HCT116 (cell line): ENCODE measurements around the gene GOT1. TPM values are rescaled to one million over a fixed set of nuclear protein-coding genes. Genes with fewer than 3 reads are reported as not detected.

ENCODE experiments used
- ATAC-seq: fragments of 200-7000 bp; cut with Tn5 transposase; 2 replicates; pipeline ENCODE4 v1.9.1; 2020; ENCODE audit warnings: mild to moderate bottlenecking, moderate library complexity
- BruUV-seq: library from RNA; stranded (reverse); fragments of 400-500 nt; replicated peaks from 2 replicates; lab custom pipeline; 2021; lab: Mats Ljungman, UMichigan
- CTCF ChIA-PET: fragments of 300-600 bp; sonication (Branson Sonifier 250); formaldehyde crosslinking; loops from one replicate; lab custom pipeline; 2021; ENCODE audit warnings: antibody characterized with exemption; lab: Charles Lee
- POLR2A ChIA-PET: fragments of 300-600, 350-600 bp; sonication (Branson Sonifier 250); formaldehyde crosslinking; loops from one replicate; lab custom pipeline; 2021; ENCODE audit warnings: antibody characterized with exemption; lab: Charles Lee
- RAD21 ChIA-PET, 2 experiments: fragments of 300-600 bp; sonication (Branson Sonifier 250); formaldehyde crosslinking; loops; one replicate each; lab custom pipeline; 2023; ENCODE audit warnings: low total read pairs in 2 of 2; ENCODE audit not compliant: uncharacterized antibody in 2 of 2, unreplicated experiment in 2 of 2, low non-redundant PET in 1 of 2; lab: Charles Lee
- DNase-seq: peaks from one replicate; pipeline ENCODE4 v3.0.0-alpha.2; 2010; ENCODE audit warnings: low read depth, low spot score
- H2AFZ ChIP-seq: fragments of 200-600 bp; shearing (Covaris generic), sonication (generic); 2 replicates; pipeline ENCODE4 v1.6.1; 2017; ENCODE audit warnings: low read depth, mixed run types, mixed read lengths, antibody characterized with exemption, low read length; ENCODE audit not compliant: poor library complexity, severe bottlenecking
- H3K27ac ChIP-seq: 2 replicates; pipeline ENCODE4 v1.5.1; 2012; ENCODE audit warnings: low read depth, low read length
- H3K27me3 ChIP-seq: fragments of 200-600 bp; sonication (generic); 2 replicates; pipeline ENCODE4 v1.6.1; 2016; ENCODE audit warnings: mixed run types, low read length, mixed read lengths; ENCODE audit not compliant: insufficient read depth
- H3K36me3 ChIP-seq, 2 experiments: fragments of 200-500 bp in 1 of 2; fragments of 200-600 bp in 1 of 2; sonication (Bioruptor generic) in 1 of 2; sonication (generic) in 1 of 2; 2 replicates each; pipeline versions ENCODE4 v1.5.1 to v1.6.1; 2014 to 2016; ENCODE audit warnings: low read length in 2 of 2, inconsistent platforms in 1 of 2, mixed read lengths in 1 of 2, mixed run types in 1 of 2; ENCODE audit not compliant: insufficient read depth in 2 of 2, control insufficient read depth in 1 of 2
- H3K4me1 ChIP-seq, 2 experiments: fragments of 200-600 bp in 1 of 2; sonication (generic) in 1 of 2; 2 replicates each; pipeline versions ENCODE4 v1.5.1 to v1.6.1; 2012 to 2017; ENCODE audit warnings: low read length in 2 of 2, inconsistent platforms in 1 of 2, mild to moderate bottlenecking in 1 of 2, mixed read lengths in 1 of 2, mixed run types in 1 of 2, moderate library complexity in 1 of 2; ENCODE audit not compliant: insufficient read depth in 2 of 2, control insufficient read depth in 1 of 2
- H3K4me2 ChIP-seq: fragments of 200-600 bp; sonication (generic); 2 replicates; pipeline ENCODE4 v1.6.1; 2017; ENCODE audit warnings: mixed run types, low read length, mixed read lengths
- H3K4me3 ChIP-seq, 2 experiments: fragments of 200-600 bp in 1 of 2; sonication (generic) in 1 of 2; replicated peaks in 1 of 2; 2 replicates each; pipeline ENCODE4 v1.5.1; 2011 to 2016; ENCODE audit warnings: low read length in 2 of 2, control low read depth in 1 of 2, low read depth in 1 of 2, mild to moderate bottlenecking in 1 of 2, mixed read lengths in 1 of 2, mixed run types in 1 of 2
- H3K79me2 ChIP-seq: fragments of 200-600 bp; sonication (generic); 2 replicates; pipeline ENCODE4 v1.6.1; 2017; ENCODE audit warnings: mild to moderate bottlenecking, mixed run types, low read length, moderate library complexity, mixed read lengths; ENCODE audit not compliant: insufficient read depth
- H3K9ac ChIP-seq: fragments of 200-600 bp; sonication (generic); 2 replicates; pipeline ENCODE4 v1.6.1; 2016; ENCODE audit warnings: low read length, mixed read lengths
- H3K9me2 ChIP-seq: fragments of 200-600 bp; sonication (generic), shearing (Covaris generic); 2 replicates; pipeline ENCODE4 v1.6.1; 2017; ENCODE audit warnings: mixed run types, mild to moderate bottlenecking, moderate library complexity; ENCODE audit not compliant: insufficient read depth
- H3K9me3 ChIP-seq, 2 experiments: fragments of 200-500 bp in 1 of 2; fragments of 200-600 bp in 1 of 2; sonication (Bioruptor generic) in 1 of 2; sonication (generic) in 1 of 2; 2 replicates each; pipeline ENCODE4 v1.6.1; 2014 to 2017; ENCODE audit warnings: low read length in 2 of 2, mixed read lengths in 2 of 2, inconsistent platforms in 1 of 2, low read depth in 1 of 2, mild to moderate bottlenecking in 1 of 2, mixed run types in 1 of 2, moderate library complexity in 1 of 2; ENCODE audit not compliant: control insufficient read depth in 1 of 2, insufficient read depth in 1 of 2
- H4K20me1 ChIP-seq: fragments of 200-600 bp; sonication (generic), shearing (Covaris generic); 2 replicates; pipeline ENCODE4 v1.6.1; 2017; ENCODE audit warnings: mixed run types, mild to moderate bottlenecking, moderate library complexity; ENCODE audit not compliant: insufficient read depth
- EGR1 ChIP-seq: IDR thresholded peaks from 2 replicates; pipeline ENCODE4 v1.6.1; 2012; ENCODE audit warnings: low read depth
- EZH2phosphoT487 ChIP-seq: fragments of 200-600 bp; IDR thresholded peaks from 2 replicates; pipeline ENCODE4 v1.6.1; 2018; ENCODE audit warnings: antibody characterized with exemption, borderline replicate concordance
- JUND ChIP-seq: IDR thresholded peaks from 2 replicates; pipeline ENCODE4 v1.6.1; 2012
- POLR2A ChIP-seq: IDR thresholded peaks from 2 replicates; pipeline ENCODE4 v1.7.0; 2011; ENCODE audit warnings: borderline replicate concordance; ENCODE audit not compliant: insufficient read depth, insufficient read length; ENCODE audit errors: extremely low read depth
- POLR2AphosphoS5 ChIP-seq: IDR thresholded peaks from 2 replicates; pipeline ENCODE4 v1.6.1; 2011; ENCODE audit warnings: mild to moderate bottlenecking, low read depth, low read length, moderate library complexity
- RAD21 ChIP-seq: IDR thresholded peaks from 2 replicates; pipeline ENCODE4 v1.6.1; 2012; ENCODE audit warnings: low read depth, mild to moderate bottlenecking
- SIN3A ChIP-seq: IDR thresholded peaks from 2 replicates; pipeline ENCODE4 v1.6.1; 2012; ENCODE audit warnings: low read depth
- SRF ChIP-seq: IDR thresholded peaks from 2 replicates; pipeline ENCODE4 v1.6.1; 2012; ENCODE audit warnings: low read depth
- TCF7L2 ChIP-seq: IDR thresholded peaks from 2 replicates; pipeline ENCODE4 v1.7.0; 2011; ENCODE audit warnings: borderline replicate concordance, inconsistent platforms; ENCODE audit not compliant: insufficient read depth, insufficient read length; ENCODE audit errors: extremely low read depth
- YY1 ChIP-seq: IDR thresholded peaks from 2 replicates; pipeline ENCODE4 v1.6.1; 2011; ENCODE audit warnings: low read length, low read depth, moderate library complexity, mild to moderate bottlenecking; ENCODE audit not compliant: insufficient replicate concordance; ENCODE audit errors: extremely low read depth
- ZBTB33 ChIP-seq: IDR thresholded peaks from 2 replicates; pipeline ENCODE4 v1.6.1; 2011; ENCODE audit warnings: mild to moderate bottlenecking, low read length, moderate library complexity; ENCODE audit not compliant: insufficient replicate concordance; ENCODE audit errors: extremely low read depth
- intact Hi-C: fragments of 100-400 bp; cut with micrococcal nuclease; formaldehyde crosslinking; loops from 2 replicates; pipeline ENCODE4 v1.10.0; 2022
- total RNA-seq: library from RNA; stranded (reverse); gene quantifications from one replicate; pipeline ENCODE4 v1.2.1, GENCODE V29; 2021; ENCODE audit not compliant: unreplicated experiment

Gene GOT1
- total RNA-seq, 1 experiment from 2014 or later: 135 TPM

DNA sequence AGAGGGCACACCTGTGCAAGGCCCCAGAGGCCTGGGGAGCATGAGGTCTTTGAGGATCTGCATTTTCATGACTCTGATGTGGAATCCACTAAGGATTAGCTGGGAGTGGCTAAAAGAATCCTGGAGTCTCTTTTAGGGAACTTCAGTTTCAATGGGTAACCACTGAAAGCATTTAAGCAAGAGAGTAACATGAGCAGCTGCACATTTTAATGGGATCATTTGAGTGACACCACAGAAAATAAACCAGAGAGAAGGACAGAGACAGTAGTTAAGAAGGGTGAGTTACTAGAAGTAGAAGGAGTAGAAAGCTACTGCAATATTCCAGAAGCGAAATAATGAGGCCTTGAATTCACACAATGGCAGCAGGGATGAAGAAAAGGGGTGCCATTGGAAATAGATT is 5.2 kb downstream of the GOT1 start:
- no peak overlapping the region for H3K27ac ChIP-seq
- ChIA-PET RAD21 (no interaction called here), CTCF (interaction anchor here (4.1 kb wide), 1 partner anchor 10 kb away, joined by 12 read pairs; no protein-coding TSS in a partner anchor), POLR2A (no interaction called here)
- H2AFZ ChIP-seq: no peak overlapping the region
- ATAC-seq: no peak
- H4K20me1 ChIP-seq: no peaks in the 10 kb centered on the region
- H3K9me2 ChIP-seq: no peaks in the 10 kb centered on the region
- no peak for TF ChIP-seq EZH2phosphoT487
- TF ChIP-seq SIN3A: no peak
- no TSS peak for BruUV-seq
- H3K4me1 ChIP-seq: peaks cover 2 to 7% of the 10 kb centered on the region in 2 experiments; a peak in 3 of 4 replicates
- H3K9me3 ChIP-seq: no peaks in the 10 kb centered on the region
- no peak overlapping the region for H3K4me2 ChIP-seq
- DNase-seq: no peak
- H3K9ac ChIP-seq: no peak overlapping the region
- H3K36me3 ChIP-seq: peaks cover 6 to 19% of the 10 kb centered on the region in 2 experiments
- peaks cover 80% of the 10 kb centered on the region for H3K79me2 ChIP-seq
- intact Hi-C loops: no loop called here
- no peak overlapping the region for H3K4me3 ChIP-seq
- H3K27me3 ChIP-seq: no peaks in the 10 kb centered on the region

DNA sequence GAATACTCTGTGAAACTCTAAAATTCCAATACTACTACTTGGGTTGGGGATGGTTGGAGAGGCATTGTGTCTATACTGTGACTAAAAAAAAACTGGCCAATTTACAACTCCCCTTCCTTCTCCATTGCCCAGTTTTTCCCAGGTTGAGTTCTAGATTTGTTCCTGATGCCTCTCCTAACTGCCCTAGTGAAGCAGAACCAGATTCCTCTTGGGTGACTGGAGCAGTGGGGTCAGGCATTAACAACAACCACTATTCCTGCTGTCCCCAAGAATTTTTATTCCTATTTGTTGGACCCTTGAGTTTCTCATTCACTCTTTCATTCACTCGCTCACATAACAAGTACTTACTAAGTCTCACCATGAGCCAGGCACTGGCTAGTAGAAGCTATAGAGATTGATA is 5.8 kb downstream of the GOT1 start:
- no peaks in the 10 kb centered on the region for H3K27me3 ChIP-seq
- no peak overlapping the region for H3K27ac ChIP-seq
- H3K4me1 ChIP-seq: peaks cover 2 to 5% of the 10 kb centered on the region in 2 experiments; a peak in 3 of 4 replicates
- no peak for TF ChIP-seq POLR2A
- TF ChIP-seq ZBTB33: no peak
- TF ChIP-seq TCF7L2: no peak
- TF ChIP-seq YY1: no peak
- no peak for TF ChIP-seq SRF
- TF ChIP-seq EGR1: no peak
- TF ChIP-seq RAD21: no peak
- TF ChIP-seq JUND: no peak
- TF ChIP-seq POLR2AphosphoS5: no peak
- TF ChIP-seq, all 23 proteins: peak for 0
- no peaks in the 10 kb centered on the region for H3K9me3 ChIP-seq
- DNase-seq (no peak), ATAC-seq (no peak)
- CTCF ChIA-PET: interaction anchor here (4.1 kb wide), 1 partner anchor 11 kb away, joined by 12 read pairs; no protein-coding TSS in a partner anchor
- no peak overlapping the region for H3K4me3 ChIP-seq
- RAD21 ChIA-PET: no interaction called here
- H3K9me2 ChIP-seq: no peaks in the 10 kb centered on the region
- H3K36me3 ChIP-seq: peaks cover 8 to 24% of the 10 kb centered on the region in 2 experiments
- H2AFZ ChIP-seq: no peak overlapping the region
- no peaks in the 10 kb centered on the region for H4K20me1 ChIP-seq
- POLR2A ChIA-PET: no interaction called here
- peaks cover 75% of the 10 kb centered on the region for H3K79me2 ChIP-seq
- H3K9ac ChIP-seq: no peak overlapping the region
- no peak overlapping the region for H3K4me2 ChIP-seq
- BruUV-seq: no TSS peak
- intact Hi-C loops: no loop called here
